Activated CD4-positive, alpha-beta T cell treated with anti-CD3 and anti-CD28 coated beads, Interleukin-2, Interleukin-6, amounts not matched to agents 100 ng/mL and 50 ng/mL, durations not matched to agents 16 hours and 8 hours (primary cell): ENCODE data around the gene LCOR.
A peak's percentile ranks its signal among the peaks of the same experiment; 100 is the strongest.
"Not testable (repeated sequence)": the region's sequence is repeated elsewhere in the genome, so short reads cannot be mapped to it uniquely, and the experiment has no call there.

ENCODE experiments used
- DNase-seq: peaks from one replicate; pipeline ENCODE4 v3.0.0-alpha.2; 2020

The LCOR gene

GRCh38 chr10:97016728-97017473 is 184.8 kb downstream of the LCOR start:
- peak; percentile 68 for DNase-seq

GRCh38 chr10:97017474-97017903 is 185.4 kb downstream of the LCOR start:
- DNase-seq = no peak

- no peak for DNase-seq
Observed at GRCh38 chr10:97018251-97019212, 186.4 kb downstream of the LCOR start.

- no peak for DNase-seq
Observed at GRCh38 chr10:97019213-97019844, 187.2 kb downstream of the LCOR start.

- DNase-seq = no peak
Observed at GRCh38 chr10:97020452-97021400, 188.6 kb downstream of the LCOR start.

GRCh38 chr10:97022616-97023015 is 190.5 kb downstream of the LCOR start:
- DNase-seq = no peak

GRCh38 chr10:97023401-97024167 is 191.5 kb downstream of the LCOR start:
- DNase-seq = no peak

GRCh38 chr10:97024168-97025073 is 192.3 kb downstream of the LCOR start:
- DNase-seq = no peak

GRCh38 chr10:97025613-97026242 is 193.6 kb downstream of the LCOR start:
- DNase-seq = peak; percentile 71

GRCh38 chr10:97028126-97028831 is 196.2 kb downstream of the LCOR start:
- no peak for DNase-seq

- DNase-seq = no peak
Observed at GRCh38 chr10:97028832-97029178, 196.7 kb downstream of the LCOR start.

- no peak for DNase-seq
Observed at GRCh38 chr10:97029271-97029670, 197.2 kb downstream of the LCOR start.

- DNase-seq = no peak
Observed at GRCh38 chr10:97030894-97031293, 198.8 kb downstream of the LCOR start.

- DNase-seq = no peak
Observed at GRCh38 chr10:97031459-97031858, 199.4 kb downstream of the LCOR start.

- no peak for DNase-seq
Observed at GRCh38 chr10:97032624-97033023, 200.5 kb downstream of the LCOR start.

GRCh38 chr10:97033841-97034240 is 201.7 kb downstream of the LCOR start:
- not testable (repeated sequence) for DNase-seq

- no peak for DNase-seq
Observed at GRCh38 chr10:97034301-97034700, 202.2 kb downstream of the LCOR start.

- DNase-seq = no peak
Observed at GRCh38 chr10:97034958-97035769, 203.1 kb downstream of the LCOR start.
